GM18873 (cell line): ENCODE measurements around the gene GGT5.
"Not testable (repeated sequence)": the region's sequence is repeated elsewhere in the genome, so short reads cannot be mapped to it uniquely, and the experiment has no call there.

Experiments
- ATAC-seq: cut with Tn5 transposase; IDR thresholded peaks from one replicate; pipeline ENCODE4 v1.9.1; 2021; ENCODE audit warnings: mild to moderate bottlenecking, moderate library complexity, moderate number of reproducible peaks; ENCODE audit not compliant: unreplicated experiment, low FRiP score

GGT5 gene

DNA sequence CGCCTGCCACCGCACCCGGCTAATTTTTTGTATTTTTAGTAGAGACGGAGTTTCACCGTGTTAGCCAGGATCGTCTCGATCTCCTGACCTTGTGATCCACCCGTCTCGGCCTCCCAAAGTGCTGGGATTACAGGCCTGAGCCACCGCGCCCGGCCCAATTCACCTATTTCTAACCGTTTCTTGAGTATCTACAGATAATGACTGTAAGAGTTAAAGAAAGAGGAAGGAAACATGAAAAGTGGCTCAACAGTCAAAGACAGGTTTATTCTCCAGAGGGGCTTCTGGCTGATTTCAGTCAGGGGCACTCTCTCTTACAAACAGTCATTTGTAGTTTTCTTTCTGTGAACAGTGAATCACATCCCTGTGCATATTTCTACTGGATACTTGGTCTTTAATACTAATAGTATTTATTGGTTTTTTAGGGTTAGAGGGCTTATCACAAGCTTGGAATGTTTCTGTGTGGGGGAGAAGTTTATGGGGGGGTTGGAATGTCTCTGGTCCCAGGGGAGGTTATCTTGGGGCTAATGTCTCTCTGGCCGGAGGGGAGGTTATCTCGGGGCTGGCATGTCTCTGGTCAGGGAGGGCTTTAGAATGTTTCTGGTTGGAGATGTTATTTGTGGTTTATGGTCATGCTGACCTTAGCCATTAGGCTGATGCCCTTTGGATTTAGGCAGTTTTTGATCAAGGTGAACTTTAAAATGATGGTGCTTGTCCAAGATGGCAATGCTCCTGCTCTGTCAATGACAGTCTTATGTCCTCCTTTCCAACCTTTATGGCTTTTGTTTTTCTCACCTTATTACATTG lies 38.2 kb downstream of the GGT5 start:
- not testable (repeated sequence) for ATAC-seq

DNA sequence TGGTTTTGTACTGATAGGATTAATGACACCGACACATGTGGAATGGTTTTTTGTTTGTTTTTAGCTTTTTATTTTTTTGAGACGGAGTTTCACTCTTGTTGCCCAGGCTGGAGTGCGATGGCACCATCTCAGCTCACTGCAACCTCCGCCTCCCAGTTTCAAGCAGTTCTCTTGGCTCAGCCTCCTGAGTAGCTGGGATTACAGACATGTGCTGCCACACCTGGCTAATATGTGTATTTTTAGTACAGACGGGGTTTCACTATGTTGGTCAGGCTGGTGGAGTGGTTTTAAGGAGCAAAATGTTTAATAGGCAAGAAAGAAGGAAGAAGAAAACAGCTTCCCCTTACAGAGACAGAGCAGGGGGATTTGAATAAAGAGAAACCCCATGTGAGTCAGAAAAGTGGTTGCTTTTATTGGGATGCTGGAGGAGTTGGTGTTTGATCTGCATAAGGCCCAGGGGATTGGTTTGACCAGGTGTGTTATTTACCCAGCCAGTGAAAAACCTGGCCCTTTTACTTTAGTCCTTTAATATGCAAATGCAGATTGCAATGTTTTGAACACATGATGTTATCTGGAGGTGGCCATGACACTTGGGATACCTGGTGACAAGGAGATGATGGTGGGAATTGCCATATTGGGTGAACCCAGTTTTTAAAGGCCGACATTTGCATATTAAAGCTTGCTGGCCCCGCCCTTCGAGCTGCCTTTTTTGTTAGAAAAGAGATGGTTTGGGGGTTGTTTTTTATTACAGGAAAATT lies 39.3 kb downstream of the GGT5 start:
- ATAC-seq: no peak

DNA sequence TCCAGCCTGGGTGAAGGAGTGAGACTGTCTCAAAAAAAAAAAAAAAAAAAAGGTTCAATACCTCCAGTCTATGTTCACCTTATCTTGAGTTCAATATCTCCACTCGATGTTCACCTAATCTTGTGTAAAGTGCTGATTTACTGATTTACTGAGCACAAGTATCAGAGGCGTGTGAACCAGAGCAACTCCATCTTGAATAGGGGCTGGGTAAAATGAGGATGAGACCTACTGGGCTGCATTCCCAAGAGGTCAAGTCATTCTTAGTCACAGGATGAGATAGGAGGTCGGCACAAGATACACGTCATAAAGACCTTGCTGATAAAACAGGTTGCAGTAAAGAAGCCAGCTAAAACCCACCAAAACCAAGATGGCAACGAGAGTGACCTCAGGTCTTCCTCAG lies 41.0 kb downstream of the GGT5 start:
- not testable (repeated sequence) for ATAC-seq

DNA sequence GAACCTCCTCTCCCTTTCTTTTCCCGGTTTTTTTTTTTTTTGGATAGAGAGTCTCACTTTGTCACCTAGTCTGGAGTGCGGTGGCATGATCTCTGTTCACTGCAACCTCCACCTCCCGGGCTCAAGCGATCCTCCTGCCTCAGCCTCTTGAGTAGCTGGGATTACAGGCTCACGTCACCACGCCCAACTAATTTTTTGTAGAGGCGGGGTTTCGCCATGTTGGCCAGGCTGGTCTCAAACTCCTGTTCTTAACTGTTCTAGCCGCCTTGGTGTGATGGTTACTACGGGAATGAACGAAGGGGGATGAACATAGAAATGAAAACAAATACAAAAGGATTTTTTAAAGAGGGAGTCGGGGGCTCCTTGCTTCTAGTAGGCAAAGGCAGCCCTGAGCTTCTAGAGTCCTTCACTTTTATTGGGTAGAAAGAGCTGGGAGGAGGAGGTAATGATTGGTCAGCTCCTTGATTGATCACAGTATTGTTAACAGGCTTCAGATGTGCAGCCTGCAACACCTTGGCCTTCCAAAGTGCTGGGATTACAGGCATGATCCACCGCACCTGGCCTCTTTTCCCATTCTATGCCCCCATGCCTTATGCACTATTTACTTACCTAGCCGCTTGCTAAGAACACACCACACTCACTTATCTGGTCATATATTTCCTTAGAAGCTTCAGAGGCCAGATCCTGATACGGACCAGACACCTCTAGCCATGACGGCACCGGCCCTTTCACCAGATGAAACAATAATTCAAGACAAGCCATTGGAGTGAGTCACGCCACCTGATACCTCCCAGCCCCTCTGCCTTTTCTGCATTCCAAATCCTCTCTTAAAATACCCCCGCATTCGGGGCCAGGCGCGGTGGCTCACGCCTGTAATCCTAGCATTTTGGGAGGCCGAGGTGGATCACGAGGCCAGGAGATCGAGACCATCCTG lies 42.9 kb downstream of the GGT5 start:
- ATAC-seq: no peak

DNA sequence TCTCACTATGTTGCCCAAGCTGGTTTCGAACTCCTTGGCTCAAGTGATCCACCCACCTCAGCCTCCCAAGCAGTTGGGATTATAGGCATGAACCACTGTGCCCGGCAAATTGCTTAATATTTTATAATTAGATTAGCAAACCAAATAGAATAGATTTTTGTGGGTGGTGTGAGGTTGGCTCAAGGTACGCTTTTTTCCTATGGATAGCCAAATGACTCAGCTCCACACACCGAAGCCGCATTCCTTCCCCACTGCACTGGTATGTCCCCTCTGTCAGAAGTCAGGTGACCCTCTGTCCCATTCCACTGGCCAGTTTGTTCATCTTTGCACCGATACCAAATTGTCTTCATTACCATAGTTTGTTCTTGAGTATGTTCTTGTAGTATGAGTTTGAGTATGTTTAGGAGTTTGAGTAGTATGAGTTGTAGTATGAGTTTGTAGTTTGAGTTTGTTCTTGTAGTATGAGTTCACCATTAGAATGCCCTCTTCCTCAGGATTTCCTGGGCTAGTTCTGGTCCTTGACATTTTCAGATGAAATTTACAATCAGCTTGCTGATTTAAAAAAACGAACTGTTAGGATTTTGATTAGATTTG lies 44.2 kb downstream of the GGT5 start:
- ATAC-seq: no peak

DNA sequence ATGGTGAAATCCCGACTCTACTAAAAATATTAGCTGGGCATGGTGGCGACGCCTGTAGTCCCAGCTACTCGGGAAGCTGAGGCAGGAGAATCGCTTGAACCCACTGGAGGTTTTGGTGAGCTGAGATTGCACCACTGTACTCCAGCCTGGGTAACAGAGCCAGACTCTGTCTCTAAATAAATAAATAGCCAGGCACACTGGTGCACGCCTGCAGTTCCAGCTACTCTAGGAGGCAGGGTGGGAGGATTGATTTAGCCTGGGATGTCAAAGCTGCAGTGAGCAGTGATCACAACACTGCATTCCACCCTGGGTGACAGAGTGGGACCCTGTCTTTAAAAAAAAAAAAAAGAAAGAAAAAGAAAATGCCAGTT lies 46.2 kb downstream of the GGT5 start:
- no peak for ATAC-seq

DNA sequence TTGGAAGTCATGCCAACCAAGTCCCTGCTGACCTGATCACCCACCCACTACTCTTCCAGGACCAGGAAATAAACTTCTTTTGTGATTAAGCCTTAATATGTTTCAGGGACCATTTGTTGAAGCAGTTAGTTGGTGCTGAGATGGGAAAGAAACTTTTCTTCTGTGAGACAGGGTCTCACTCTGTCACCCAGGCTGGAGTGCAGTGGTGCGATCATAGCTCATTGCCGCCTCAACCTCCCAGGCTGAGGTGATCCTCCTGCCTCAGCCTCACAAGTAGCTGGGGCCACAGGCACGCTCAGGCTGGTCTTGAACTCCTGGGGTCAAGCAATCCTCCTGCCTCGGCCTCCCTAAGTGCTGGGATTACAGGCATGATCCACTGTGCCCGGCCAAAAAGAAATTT lies 53.0 kb downstream of the GGT5 start:
- no peak for ATAC-seq

DNA sequence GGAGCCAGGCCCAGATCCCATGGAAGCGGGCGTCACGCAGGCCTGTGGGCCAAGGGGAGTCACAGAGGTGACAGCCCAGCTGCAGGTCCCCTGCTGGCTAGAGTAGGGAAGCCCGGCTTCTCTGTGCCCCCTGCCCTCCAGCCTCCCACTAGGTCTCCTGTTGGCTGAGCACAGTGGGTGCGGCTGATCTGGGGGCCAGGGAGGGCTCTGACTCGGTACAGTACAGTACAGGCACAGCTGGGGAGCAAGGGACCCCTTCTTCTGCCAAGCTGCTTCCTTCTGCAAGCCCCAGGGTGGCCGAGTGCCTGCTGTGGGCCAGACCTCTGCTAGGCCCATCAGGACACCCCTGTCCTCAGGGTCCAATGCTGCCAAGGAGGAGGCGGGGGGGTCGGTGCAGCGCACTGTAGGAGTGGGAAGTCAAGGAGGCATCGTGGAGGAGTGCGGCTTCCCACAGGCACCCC lies 53.5 kb downstream of the GGT5 start:
- ATAC-seq: no peak

DNA sequence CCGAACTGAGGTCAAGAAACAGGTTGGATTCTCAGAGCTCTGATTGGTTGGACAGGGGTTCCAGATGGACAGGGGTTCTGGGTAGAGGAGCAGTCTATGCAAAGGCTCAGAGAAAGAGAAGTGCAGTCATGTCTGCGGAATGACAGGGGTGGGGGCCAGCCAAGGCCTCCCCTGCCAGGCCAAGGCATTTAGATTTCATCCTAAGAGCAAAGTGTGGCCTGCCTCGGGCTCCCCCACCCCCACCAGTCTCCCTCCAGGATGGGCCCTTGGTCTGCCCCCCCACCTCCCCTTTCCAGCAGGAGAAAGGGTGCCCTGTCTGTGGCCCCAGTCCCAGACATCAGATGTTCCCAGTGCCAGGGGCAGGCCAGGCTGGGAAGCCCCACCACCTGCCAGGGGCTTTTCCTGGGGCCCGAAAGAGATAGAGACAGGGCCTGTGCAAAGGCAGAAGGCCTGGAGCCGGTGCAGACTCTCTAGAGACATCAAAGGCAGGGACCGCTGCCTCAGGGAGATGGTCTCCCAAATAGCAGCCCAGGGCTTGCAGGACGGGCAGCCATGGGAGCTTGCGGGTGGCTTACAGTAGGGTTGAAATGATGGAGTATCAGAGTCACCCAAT lies 54.2 kb downstream of the GGT5 start:
- no peak for ATAC-seq

DNA sequence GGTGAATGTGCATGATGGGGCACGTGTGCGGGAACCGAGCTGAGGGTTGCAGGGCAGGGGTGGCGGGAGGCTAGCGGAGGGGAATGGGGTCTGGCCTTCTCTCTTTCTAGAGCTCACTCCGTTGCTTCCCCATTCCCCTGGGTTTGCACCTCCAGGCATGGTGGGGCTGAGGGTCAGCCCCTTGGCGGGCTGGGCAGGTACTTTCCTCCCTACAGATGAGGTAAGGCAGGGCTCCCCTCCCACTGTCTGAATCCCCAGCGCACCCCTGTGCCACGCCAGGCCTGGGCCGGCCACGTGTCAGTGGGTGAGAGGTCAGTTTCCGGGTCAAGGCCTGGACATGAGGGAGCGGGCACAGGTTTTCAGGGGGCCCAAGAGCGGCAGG lies 54.7 kb downstream of the GGT5 start:
- no peak for ATAC-seq

DNA sequence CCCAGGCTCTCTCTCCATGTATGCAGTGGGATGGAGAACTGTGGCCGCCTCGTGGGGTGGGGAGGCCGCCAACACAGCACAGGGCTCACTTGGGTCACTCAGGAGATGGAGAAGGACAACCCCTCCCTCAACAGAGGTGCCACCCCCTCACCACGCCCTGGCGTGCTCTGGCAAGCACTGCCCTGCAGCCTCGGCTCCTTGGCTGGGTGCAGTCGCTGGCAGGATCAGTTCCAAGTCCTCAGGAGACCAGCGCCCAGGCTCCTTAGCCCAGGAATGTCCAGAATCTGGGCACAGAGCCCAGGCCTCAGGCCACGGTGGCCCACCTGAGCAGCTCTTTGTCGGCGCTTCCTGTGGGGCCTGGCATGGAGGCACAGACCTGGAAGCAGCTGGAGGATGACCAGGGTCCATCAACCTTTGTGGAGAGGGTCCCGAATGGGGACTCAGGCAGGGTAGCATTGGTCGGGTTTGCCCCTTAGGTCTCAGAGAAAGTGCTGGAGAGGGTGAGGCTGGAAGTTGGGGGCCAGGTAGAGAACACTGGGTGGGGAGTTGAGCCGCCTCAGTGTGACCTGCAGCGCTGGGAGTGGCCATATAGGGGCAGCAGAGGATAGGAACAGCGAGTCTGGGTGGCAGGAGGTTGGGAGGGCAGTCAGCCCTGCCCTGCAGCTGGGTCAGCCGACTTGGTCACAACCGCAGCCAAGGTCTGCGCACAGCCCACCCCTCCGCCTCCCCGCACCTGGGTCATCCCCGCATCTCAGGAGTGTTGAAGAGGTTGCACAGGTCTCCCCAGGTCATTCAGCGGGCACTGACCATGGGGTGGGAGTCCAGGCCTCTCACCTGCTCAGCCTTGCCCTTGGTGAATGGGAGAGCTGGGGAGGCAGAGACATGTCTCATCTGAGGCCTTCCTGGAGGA lies 55.4 kb downstream of the GGT5 start:
- ATAC-seq: no peak

DNA sequence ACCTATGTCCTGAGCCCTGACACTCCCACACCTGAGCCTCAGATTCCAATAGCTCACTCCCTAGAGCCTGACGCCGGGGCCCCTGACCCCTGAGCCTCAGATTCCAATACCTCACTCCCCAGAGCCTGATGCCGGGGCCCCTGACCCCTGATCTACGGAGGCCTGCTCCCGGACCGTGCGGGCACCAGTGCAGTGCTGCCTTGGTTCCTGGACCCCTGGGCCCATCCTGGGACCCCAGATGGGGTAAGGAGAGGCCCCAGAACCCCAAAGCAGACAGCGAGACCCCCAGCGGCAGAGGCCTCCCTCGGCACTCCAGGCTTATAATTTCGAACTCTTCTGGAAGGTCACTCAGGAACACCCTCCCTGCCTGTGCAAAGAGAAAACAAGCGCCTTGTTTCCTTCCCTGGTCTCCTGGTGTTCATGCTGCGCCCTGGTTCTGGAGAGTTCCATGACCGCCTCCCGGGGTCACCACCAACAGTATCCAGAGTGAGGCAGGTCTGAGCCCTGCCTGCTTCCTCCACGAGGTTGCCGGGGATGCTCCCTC lies 56.1 kb downstream of the GGT5 start:
- no peak for ATAC-seq

DNA sequence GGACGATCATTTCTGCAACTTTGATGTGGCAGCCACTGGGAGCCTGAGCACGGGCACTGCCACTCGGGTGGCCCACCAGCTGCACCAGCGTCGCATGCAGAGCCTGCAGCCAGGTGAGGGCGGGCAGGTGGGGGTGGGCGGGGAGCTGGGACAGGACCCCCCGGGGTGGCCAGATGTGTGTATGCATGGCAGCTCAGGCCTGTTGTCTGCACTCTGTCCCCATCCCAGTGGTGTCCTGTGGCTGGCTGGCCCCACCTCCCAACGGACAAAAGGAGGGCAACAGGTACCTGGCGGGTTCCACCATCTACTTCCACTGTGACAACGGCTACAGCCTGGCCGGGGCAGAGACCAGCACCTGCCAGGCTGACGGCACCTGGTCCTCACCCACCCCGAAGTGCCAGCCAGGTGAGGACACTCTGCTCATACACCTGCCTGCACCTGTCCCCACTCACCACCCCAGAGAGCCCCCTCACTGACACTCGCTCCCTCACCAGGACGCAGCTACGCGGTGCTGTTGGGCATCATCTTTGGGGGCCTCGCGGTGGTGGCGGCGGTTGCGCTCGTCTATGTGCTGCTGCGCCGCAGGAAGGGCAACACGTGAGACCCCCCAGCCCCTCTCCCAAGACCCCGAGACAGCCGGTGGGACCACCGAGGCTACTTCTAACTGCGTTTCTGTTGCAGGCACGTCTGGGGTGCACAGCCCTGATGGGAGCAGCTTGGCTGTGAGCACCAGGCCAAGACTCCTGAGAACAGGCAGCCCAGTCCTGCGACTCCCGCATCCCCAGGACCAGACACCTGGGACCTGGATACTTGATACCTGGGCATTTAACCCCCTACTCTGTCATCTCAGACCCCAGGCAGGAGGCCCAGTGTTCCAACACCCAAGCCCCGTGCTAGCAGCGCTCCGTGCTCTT lies 56.9 kb downstream of the GGT5 start:
- ATAC-seq: no peak

DNA sequence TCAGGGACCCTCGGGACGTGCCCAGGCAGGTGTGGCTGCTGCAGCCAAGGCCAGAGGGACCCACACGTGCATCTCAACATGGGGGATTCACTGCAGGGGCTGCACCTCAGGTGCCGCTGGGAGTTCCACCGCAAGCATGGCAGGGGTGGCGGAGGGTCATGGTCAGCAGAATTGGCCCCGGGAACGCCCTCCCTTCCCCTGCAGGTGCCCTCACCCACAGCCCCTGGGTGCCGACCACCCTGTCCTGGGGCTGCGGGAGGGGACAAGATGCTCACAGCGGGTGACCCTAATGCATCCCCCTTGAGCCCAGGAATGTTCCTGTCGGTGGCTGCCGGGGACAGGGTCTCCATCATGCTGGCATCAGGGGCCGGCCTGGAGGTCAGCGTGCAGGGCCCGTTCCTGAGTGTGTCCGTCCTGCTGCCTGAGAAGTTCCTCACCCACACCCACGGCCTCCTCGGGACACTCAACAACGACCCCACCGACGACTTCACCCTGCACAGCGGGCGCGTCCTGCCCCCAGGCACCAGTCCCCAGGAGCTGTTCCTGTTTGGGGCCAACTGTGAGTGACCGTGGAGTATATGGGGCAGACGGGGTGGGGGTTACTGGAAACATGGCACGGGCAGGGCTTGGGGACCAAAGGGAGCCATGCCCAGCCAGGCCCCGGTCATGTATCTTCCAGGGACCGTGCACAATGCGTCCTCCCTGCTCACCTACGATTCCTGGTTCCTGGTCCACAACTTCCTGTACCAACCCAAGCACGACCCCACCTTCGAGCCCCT lies 57.8 kb downstream of the GGT5 start:
- ATAC-seq: no peak

DNA sequence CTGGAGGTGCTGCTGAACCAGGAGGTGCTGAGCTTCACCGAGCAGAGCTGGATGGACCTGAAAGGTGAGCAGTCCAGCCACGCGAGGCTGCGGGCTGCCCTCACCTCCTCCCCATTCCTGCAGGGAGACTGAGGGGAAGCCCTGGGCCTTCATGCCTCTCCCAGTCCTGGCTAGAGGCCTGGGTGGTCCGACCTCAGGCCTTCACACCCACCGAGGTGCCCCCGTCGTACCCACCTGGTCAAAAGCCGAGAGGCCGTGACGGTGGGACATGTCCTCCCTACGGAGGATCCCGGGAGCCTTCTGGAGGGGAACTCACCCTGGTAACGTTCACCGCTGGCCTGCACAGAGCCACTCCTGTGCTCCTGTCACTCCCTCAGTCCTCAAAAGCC lies 58.5 kb downstream of the GGT5 start:
- no peak for ATAC-seq

DNA sequence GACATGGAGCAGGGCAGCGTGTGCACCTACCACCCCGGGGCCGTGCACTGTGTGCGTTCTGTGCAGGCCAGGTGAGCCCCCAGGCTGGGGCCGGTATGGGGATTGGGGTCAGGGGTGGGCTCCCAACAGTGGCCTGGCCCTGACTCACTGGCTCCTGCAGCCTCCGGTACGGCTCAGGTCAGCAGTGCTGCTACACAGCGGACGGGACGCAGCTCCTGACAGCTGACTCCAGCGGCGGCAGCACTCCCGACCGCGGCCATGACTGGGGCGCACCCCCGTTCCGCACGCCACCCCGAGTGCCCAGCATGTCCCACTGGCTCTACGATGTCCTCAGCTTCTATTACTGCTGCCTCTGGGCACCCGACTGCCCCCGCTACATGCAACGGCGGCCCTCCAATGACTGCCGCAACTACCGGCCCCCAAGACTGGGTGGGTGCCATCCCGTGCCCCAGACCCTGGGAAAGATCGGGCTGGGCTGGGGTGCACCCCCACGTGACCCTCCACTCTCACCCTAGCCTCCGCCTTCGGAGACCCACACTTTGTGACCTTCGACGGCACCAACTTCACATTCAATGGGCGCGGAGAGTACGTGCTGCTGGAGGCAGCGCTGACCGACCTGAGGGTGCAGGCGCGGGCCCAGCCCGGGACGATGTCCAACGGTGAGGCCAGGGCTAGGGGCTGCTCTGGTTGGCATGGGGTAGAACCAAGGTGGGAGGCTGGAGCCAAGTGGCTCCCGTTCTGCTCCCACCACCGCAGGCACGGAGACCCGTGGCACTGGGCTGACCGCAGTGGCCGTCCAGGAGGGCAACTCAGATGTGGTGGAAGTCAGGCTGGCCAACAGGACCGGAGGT lies 59.2 kb downstream of the GGT5 start:
- no peak for ATAC-seq
